Measurements from ENCODE around the gene CYBC1.

The CYBC1 gene

GRCh38 chr17:82407255-82407654, 43.3 kb downstream of the CYBC1 start:
- no peak for DNase-seq

- no peak for DNase-seq
These were observed 44.4 kb downstream of the CYBC1 start for GRCh38 chr17:82406131-82406671.

GRCh38 chr17:82405051-82405450, 45.5 kb downstream of the CYBC1 start:
- no peak for DNase-seq

GRCh38 chr17:82403662-82404660, 46.6 kb downstream of the CYBC1 start:
- no peak for DNase-seq

GRCh38 chr17:82402865-82403264, 47.7 kb downstream of the CYBC1 start:
- DNase-seq: no peak

GRCh38 chr17:82400830-82401229, 49.7 kb downstream of the CYBC1 start:
- DNase-seq: no peak

GRCh38 chr17:82400206-82400605, 50.3 kb downstream of the CYBC1 start:
- no peak for DNase-seq

GRCh38 chr17:82399601-82400101, 50.9 kb downstream of the CYBC1 start:
- no peak for DNase-seq

- DNase-seq: no peak
These were observed 51.5 kb downstream of the CYBC1 start for GRCh38 chr17:82399041-82399441.

- no peak for DNase-seq
These were observed 52.9 kb downstream of the CYBC1 start for GRCh38 chr17:82397449-82398335.

GRCh38 chr17:82396601-82397435, 53.7 kb downstream of the CYBC1 start:
- no peak for DNase-seq

- no peak for DNase-seq
These were observed 56.3 kb downstream of the CYBC1 start for GRCh38 chr17:82394278-82394677.

GRCh38 chr17:82392941-82393340, 57.6 kb downstream of the CYBC1 start:
- DNase-seq: no peak
